K562 (cell line): ENCODE measurements around the gene ATP2A2. TPM values are rescaled to one million over a fixed set of nuclear protein-coding genes. Genes with fewer than 3 reads are reported as not detected.

Source experiments
- CBFA2T3 ChIP-seq: fragments of 450-650 bp; IDR thresholded peaks from 2 replicates; pipeline ENCODE4 v1.6.1; 2017
- CREM ChIP-seq: IDR thresholded peaks from 2 replicates; pipeline ENCODE4 v1.6.1; 2014; ENCODE audit warnings: antibody characterized with exemption, low read depth
- NFE2 ChIP-seq: IDR thresholded peaks from 2 replicates; pipeline ENCODE4 v1.6.1; 2014; ENCODE audit warnings: antibody characterized with exemption, low read depth
- NR2C1 ChIP-seq, 2 experiments: fragments of 450-650 bp; IDR thresholded peaks; 2 replicates each; pipeline ENCODE4 v1.6.1; 2017; ENCODE audit warnings: mild to moderate bottlenecking in 2 of 2, antibody characterized with exemption in 1 of 2, inconsistent platforms in 1 of 2, missing compliant biosample characterization in 1 of 2, missing genetic modification characterization in 1 of 2
- NR2C2 ChIP-seq, 2 experiments: fragments of 200-800 bp in 1 of 2; sonication (Bioruptor generic) in 1 of 2; sonication (generic) in 1 of 2; formaldehyde crosslinking in 1 of 2; IDR thresholded peaks; 2 replicates each; pipeline versions ENCODE4 v1.6.1 to v1.8.0; 2016 to 2022; ENCODE audit warnings: mild to moderate bottlenecking in 1 of 2, missing compliant biosample characterization in 1 of 2, missing genetic modification characterization in 1 of 2, missing genetic modification reagents in 1 of 2
- ZNF592 ChIP-seq: fragments of 450-650 bp; IDR thresholded peaks from 2 replicates; pipeline ENCODE4 v1.6.1; 2017; ENCODE audit warnings: antibody characterized with exemption, mild to moderate bottlenecking
- polyA plus RNA-seq, 8 experiments: library from polyadenylated mRNA; depleted of rRNA in 4 of 8; stranded (reverse) in 5 of 8; unstranded in 3 of 8; fragments of >200 nt; fragmentation: Nextera tagmentation in 2 of 8; fragmentation: Illumina TruSeq in 1 of 8; extraction: Ambion mirVana in 2 of 8; extraction: Trizol in 1 of 8; gene quantifications; 2 replicates each; pipeline versions ENCODE4 v1.2.1 to v1.2.3, GENCODE V29; 2011 to 2014; ENCODE audit warnings: inconsistent platforms in 1 of 8, missing spikeins in 1 of 8
- total RNA-seq, 7 experiments: library from RNA; depleted of rRNA in 6 of 7; stranded (reverse); fragments of >200 nt in 6 of 7; fragmentation: Illumina TruSeq in 2 of 7; extraction: Trizol in 2 of 7; gene quantifications; 2 replicates each; pipeline versions ENCODE4 v1.2.1 to v1.2.3, GENCODE V29; 2011 to 2021; ENCODE audit warnings: low replicate concordance in 1 of 7
- TF ChIP-seq, protein P1 (sequence below): fragments of 450-650 bp; IDR thresholded peaks from 2 replicates; pipeline ENCODE4 v1.6.1; 2016; ENCODE audit warnings: mild to moderate bottlenecking, moderate library complexity
- TF ChIP-seq, protein P2 (sequence below): fragments of 200-800 bp; sonication (Bioruptor generic); IDR thresholded peaks from 2 replicates; pipeline ENCODE4 v1.6.1; 2017; ENCODE audit warnings: missing genetic modification characterization, missing compliant biosample characterization

The ATP2A2 gene
- total and polyA plus RNA-seq, 9 of the 15 experiments (the other 6 are each of a cell fraction or from before 2014, with no cell fraction given), result 5.2 to 205 (median 51.6) TPM

GRCh38 chr12:110253176-110253575 lies 27.9 kb upstream of the ATP2A2 start (continued):
- TF ChIP-seq ZNF592 (peak; percentile 81), NR2C2 (CRISPR knock-in tag; IDR thresholded peaks at IDR 0.05) (no peak), NR2C2 (tag; IDR thresholded peaks at IDR 0.05) (peak; percentile 86), NR2C1 (IDR thresholded peaks at IDR 0.05) (peak; percentile 38; the same call in 1 of the 2 replicates), NR2C1 (tag; IDR thresholded peaks at IDR 0.05) (peak; percentile 75), NFE2 (peak; percentile 67), CREM (peak; percentile 38), CBFA2T3 (no peak)
- TF ChIP-seq, protein P1, sequence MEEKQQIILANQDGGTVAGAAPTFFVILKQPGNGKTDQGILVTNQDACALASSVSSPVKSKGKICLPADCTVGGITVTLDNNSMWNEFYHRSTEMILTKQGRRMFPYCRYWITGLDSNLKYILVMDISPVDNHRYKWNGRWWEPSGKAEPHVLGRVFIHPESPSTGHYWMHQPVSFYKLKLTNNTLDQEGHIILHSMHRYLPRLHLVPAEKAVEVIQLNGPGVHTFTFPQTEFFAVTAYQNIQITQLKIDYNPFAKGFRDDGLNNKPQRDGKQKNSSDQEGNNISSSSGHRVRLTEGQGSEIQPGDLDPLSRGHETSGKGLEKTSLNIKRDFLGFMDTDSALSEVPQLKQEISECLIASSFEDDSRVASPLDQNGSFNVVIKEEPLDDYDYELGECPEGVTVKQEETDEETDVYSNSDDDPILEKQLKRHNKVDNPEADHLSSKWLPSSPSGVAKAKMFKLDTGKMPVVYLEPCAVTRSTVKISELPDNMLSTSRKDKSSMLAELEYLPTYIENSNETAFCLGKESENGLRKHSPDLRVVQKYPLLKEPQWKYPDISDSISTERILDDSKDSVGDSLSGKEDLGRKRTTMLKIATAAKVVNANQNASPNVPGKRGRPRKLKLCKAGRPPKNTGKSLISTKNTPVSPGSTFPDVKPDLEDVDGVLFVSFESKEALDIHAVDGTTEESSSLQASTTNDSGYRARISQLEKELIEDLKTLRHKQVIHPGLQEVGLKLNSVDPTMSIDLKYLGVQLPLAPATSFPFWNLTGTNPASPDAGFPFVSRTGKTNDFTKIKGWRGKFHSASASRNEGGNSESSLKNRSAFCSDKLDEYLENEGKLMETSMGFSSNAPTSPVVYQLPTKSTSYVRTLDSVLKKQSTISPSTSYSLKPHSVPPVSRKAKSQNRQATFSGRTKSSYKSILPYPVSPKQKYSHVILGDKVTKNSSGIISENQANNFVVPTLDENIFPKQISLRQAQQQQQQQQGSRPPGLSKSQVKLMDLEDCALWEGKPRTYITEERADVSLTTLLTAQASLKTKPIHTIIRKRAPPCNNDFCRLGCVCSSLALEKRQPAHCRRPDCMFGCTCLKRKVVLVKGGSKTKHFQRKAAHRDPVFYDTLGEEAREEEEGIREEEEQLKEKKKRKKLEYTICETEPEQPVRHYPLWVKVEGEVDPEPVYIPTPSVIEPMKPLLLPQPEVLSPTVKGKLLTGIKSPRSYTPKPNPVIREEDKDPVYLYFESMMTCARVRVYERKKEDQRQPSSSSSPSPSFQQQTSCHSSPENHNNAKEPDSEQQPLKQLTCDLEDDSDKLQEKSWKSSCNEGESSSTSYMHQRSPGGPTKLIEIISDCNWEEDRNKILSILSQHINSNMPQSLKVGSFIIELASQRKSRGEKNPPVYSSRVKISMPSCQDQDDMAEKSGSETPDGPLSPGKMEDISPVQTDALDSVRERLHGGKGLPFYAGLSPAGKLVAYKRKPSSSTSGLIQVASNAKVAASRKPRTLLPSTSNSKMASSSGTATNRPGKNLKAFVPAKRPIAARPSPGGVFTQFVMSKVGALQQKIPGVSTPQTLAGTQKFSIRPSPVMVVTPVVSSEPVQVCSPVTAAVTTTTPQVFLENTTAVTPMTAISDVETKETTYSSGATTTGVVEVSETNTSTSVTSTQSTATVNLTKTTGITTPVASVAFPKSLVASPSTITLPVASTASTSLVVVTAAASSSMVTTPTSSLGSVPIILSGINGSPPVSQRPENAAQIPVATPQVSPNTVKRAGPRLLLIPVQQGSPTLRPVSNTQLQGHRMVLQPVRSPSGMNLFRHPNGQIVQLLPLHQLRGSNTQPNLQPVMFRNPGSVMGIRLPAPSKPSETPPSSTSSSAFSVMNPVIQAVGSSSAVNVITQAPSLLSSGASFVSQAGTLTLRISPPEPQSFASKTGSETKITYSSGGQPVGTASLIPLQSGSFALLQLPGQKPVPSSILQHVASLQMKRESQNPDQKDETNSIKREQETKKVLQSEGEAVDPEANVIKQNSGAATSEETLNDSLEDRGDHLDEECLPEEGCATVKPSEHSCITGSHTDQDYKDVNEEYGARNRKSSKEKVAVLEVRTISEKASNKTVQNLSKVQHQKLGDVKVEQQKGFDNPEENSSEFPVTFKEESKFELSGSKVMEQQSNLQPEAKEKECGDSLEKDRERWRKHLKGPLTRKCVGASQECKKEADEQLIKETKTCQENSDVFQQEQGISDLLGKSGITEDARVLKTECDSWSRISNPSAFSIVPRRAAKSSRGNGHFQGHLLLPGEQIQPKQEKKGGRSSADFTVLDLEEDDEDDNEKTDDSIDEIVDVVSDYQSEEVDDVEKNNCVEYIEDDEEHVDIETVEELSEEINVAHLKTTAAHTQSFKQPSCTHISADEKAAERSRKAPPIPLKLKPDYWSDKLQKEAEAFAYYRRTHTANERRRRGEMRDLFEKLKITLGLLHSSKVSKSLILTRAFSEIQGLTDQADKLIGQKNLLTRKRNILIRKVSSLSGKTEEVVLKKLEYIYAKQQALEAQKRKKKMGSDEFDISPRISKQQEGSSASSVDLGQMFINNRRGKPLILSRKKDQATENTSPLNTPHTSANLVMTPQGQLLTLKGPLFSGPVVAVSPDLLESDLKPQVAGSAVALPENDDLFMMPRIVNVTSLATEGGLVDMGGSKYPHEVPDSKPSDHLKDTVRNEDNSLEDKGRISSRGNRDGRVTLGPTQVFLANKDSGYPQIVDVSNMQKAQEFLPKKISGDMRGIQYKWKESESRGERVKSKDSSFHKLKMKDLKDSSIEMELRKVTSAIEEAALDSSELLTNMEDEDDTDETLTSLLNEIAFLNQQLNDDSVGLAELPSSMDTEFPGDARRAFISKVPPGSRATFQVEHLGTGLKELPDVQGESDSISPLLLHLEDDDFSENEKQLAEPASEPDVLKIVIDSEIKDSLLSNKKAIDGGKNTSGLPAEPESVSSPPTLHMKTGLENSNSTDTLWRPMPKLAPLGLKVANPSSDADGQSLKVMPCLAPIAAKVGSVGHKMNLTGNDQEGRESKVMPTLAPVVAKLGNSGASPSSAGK, result peak; percentile 77
- TF ChIP-seq, protein P2, sequence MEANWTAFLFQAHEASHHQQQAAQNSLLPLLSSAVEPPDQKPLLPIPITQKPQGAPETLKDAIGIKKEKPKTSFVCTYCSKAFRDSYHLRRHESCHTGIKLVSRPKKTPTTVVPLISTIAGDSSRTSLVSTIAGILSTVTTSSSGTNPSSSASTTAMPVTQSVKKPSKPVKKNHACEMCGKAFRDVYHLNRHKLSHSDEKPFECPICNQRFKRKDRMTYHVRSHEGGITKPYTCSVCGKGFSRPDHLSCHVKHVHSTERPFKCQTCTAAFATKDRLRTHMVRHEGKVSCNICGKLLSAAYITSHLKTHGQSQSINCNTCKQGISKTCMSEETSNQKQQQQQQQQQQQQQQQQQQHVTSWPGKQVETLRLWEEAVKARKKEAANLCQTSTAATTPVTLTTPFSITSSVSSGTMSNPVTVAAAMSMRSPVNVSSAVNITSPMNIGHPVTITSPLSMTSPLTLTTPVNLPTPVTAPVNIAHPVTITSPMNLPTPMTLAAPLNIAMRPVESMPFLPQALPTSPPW (CRISPR knock-in tag), result 0 out of 2 replicates have a peak, but pooled peaks have one; percentile 14
